MM.1S (cell line): ENCODE data around the gene POLR2J2.
"Not testable (repeated sequence)": the region's sequence is repeated elsewhere in the genome, so short reads cannot be mapped to it uniquely, and the experiment has no call there.

Source experiments
- CTCF ChIP-seq: fragments of 300-600 bp; sonication (generic); IDR thresholded peaks from 2 replicates; pipeline ENCODE4 v1.5.1; 2016; ENCODE audit warnings: antibody characterized with exemption, low read length, mixed read lengths
- EZH2 ChIP-seq: fragments of 300-600 bp; sonication (generic); optimal IDR thresholded peaks from 2 replicates; pipeline ENCODE3; 2017; ENCODE audit warnings: low read depth, mild to moderate bottlenecking, antibody characterized with exemption, low read length, mixed read lengths
- EZH2phosphoT487 ChIP-seq: fragments of 300-600 bp; sonication (generic); IDR thresholded peaks from 2 replicates; pipeline ENCODE4 v1.6.1; 2018; ENCODE audit warnings: antibody characterized with exemption, low read length

DNA sequence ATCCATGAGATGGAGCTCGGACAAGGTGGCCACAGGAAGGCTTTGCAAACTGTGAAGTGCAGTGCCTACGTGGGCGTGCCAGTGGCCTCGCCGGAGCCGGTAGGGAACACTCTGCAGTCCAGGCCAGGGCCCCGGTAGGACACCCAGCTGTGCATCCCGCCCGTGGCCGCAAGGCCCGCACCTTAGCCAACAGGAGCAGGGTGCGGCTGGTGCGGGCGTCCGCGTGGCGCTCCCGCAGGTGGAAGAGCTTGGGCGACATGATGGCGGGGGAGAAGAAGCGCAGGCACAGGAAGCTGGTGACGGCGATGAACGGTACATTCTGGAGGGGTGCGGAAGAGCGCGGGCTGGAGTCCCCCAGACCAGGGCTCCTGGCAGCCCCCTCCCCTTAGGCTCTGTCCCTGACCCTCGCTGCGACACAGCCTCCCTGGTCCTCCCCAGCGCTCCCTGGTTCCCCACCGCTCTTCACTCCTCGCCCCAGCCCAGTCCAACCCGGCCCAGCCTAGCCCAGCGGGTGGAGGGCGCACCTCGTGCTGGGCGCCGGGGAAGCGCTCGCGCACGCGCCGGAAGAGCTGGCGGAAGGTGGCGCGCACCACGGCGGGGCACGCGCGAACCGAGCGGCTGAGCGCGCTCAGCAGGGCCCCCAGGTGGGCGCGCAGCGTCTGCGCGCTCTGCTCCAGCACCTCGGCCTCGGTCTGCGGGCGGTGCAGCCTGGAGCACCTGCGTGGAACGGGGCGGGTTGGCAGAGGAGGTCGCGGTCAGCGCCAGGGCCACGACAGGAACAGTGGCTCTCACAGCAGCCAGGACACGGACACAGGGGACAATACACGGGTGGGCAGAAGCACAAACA, 18.2 kb upstream of the POLR2J2 start:
- TF ChIP-seq CTCF, EZH2, EZH2phosphoT487: not testable (repeated sequence)
